ENCODE data around the gene CYSTM1.

Gene CYSTM1

GRCh38 chr5:140261403-140262171 lies 86.6 kb downstream of the CYSTM1 start:
- DNase-seq: peak; percentile 71 to 80

DNA sequence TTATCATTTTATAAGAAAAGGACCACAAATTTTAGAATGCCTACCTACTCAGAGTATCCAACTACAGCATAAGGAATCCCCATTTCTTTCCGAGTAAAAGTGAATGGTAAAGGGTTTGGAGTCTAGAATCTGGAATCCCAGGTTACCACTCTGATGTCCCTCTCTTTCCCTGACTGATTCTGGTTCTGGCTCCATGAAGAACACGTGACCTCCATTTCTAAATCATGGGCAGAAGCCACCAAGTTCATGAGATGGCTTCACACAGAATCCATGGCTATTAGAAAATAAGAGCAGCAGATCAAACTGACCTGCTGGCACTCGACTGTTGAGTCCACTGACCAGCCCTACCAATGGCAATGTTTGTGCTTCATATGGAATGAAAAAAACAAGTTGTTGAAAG lies 87.2 kb downstream of the CYSTM1 start:
- DNase-seq: no peak

DNA sequence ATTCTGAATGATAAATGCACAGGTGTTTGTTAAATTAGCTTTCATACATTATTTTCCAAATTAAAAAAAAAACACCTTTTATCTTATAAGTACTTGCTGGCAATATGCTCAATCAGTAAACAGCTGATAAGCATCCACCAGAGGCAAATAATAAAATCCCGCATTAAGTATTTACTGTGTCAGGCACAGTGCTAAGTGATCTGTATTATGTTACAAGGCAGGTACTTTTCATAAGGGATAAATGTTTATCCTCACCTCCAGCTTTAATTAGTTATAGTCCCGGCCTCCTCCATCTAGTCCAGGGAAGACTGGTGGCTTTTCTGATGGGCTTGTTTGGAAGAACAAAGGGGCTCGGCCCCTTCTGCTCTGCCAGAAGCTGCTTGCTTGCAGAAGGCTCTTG lies 87.9 kb downstream of the CYSTM1 start:
- no peak for DNase-seq

- DNase-seq: no peak
Observed at GRCh38 chr5:140265845-140266244, 90.9 kb downstream of the CYSTM1 start.

GRCh38 chr5:140266471-140267200 lies 91.6 kb downstream of the CYSTM1 start:
- DNase-seq: no peak

- no peak for DNase-seq
Observed at GRCh38 chr5:140267201-140267540, 92.2 kb downstream of the CYSTM1 start.

GRCh38 chr5:140267559-140268018 lies 92.6 kb downstream of the CYSTM1 start:
- DNase-seq: no peak

- no peak for DNase-seq
Observed at GRCh38 chr5:140270008-140270407, 95.0 kb downstream of the CYSTM1 start.

- DNase-seq: peak; percentile 77 to 86
Observed at GRCh38 chr5:140273401-140273877, 98.5 kb downstream of the CYSTM1 start.

DNA sequence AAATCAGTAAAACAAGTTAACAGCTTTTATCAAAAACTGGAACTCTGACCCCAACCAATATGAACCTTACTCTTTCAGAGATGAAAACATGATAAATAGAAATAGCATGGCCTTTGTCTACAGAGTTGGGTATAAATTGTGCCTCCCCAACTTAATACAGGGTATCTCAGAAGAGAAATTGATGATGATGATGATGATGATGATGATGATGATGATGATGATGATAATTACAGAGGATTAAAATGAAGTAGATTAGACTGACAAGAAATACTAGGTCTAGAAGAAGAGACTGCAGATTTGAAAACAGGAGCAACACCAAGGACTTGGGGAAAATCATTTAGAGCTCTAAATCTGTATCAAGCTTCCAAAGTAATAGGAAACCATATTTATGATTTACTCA lies 100.8 kb downstream of the CYSTM1 start:
- no peak for DNase-seq

DNA sequence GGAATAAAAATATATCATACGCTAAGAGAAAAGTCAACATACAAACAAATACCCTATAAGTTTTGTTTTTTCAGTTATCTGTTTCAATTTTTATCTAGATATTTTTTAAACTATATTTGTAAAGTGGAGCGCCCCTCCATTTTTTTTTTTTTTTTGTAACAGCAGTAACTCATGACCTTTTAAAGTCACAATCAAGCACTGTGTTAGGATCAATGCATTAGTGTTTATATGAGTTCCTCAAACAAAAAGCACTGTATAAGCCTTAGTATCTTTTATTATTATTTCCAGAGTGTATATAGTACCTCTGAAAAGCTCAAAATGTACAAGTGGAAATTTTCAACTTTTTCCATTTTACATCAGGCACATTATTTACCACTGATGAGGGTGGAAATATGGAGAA lies 107.3 kb downstream of the CYSTM1 start:
- no peak for DNase-seq

- no peak for DNase-seq
Observed at GRCh38 chr5:140284013-140284412, 109.0 kb downstream of the CYSTM1 start.

- no peak for DNase-seq
Observed at GRCh38 chr5:140286424-140286823, 111.4 kb downstream of the CYSTM1 start.

DNA sequence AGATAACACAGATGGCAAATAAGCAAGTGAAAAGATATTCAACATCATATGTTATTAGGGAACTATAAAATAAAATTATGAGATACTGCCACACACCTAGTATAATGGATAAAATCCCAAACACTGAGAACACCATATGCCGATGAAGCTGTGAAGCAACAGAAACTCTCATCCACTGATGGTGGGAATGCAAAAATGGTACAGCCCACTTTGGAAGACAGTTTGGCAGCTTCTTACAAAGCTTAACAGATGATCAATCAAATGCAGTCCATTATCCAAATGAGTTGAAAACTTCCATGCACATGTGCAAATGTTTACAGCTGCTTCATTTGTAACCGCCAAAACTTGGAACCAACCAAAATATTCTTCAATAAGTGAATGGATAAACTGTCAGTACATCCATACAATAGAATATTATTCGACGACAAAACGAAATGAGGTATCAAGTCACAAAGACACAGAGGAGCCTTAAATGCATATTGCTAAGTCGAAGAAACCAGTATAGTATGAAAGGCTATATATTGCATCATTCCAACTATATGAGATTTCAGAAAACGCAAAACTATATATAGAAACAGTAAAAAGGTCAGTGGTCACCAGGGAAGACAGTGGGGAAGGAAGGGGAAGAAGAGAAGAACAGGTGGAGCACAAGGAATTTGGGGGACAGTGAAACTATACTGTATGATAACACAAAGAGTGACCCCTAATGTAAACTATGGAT lies 113.0 kb downstream of the CYSTM1 start:
- no peak for DNase-seq

- DNase-seq: no peak
Observed at GRCh38 chr5:140292212-140293036, 117.4 kb downstream of the CYSTM1 start.
